GM23338 (cell line): ENCODE data around the gene NIT1. TPM values are rescaled to one million over a fixed set of nuclear protein-coding genes. Genes with fewer than 3 reads are reported as not detected.

Experiments
- ATAC-seq: fragments of 200-7000 bp; cut with Tn5 transposase; 3 replicates; pipeline ENCODE4 v1.9.1; 2020
- DNase-seq: peaks from one replicate; pipeline ENCODE4 v3.0.0-alpha.2; 2015; ENCODE audit warnings: low spot score
- H2AFZ ChIP-seq: fragments of 200-600 bp; sonication (generic); 2 replicates; pipeline ENCODE4 v1.8.0; 2016; ENCODE audit warnings: antibody characterized with exemption, mild to moderate bottlenecking, moderate library complexity
- H3F3A ChIP-seq: fragments of 200-600 bp; sonication (generic); replicated peaks from 2 replicates; pipeline ENCODE4 v1.8.0; 2017; ENCODE audit warnings: antibody characterized with exemption, mixed run types, low read depth
- H3K27ac ChIP-seq: fragments of 200-600 bp; sonication (generic); 2 replicates; pipeline ENCODE4 v1.6.1; 2016; ENCODE audit warnings: low read depth
- H3K27me3 ChIP-seq: fragments of 200-600 bp; sonication (generic); 2 replicates; pipeline ENCODE4 v1.8.0; 2016; ENCODE audit warnings: mild to moderate bottlenecking, mixed run types, moderate library complexity; ENCODE audit not compliant: insufficient read depth
- H3K36me3 ChIP-seq: fragments of 200-600 bp; sonication (generic); 2 replicates; pipeline ENCODE4 v1.8.0; 2016; ENCODE audit warnings: mild to moderate bottlenecking; ENCODE audit not compliant: insufficient read depth
- H3K4me1 ChIP-seq: fragments of 200-600 bp; sonication (generic); 2 replicates; pipeline ENCODE4 v1.8.0; 2016; ENCODE audit warnings: mild to moderate bottlenecking, moderate library complexity; ENCODE audit not compliant: insufficient read depth
- H3K4me2 ChIP-seq: fragments of 200-600 bp; sonication (generic); 2 replicates; pipeline ENCODE4 v1.7.1; 2017; ENCODE audit warnings: mixed run types
- H3K4me3 ChIP-seq: fragments of 200-600 bp; sonication (generic); 2 replicates; pipeline ENCODE4 v1.6.1; 2016; ENCODE audit warnings: mixed run types
- H3K79me2 ChIP-seq: fragments of 200-600 bp; sonication (generic); replicated peaks from 2 replicates; pipeline ENCODE4 v1.8.0; 2017; ENCODE audit warnings: mild to moderate bottlenecking; ENCODE audit not compliant: insufficient read depth
- H3K9me2 ChIP-seq: fragments of 200-600 bp; sonication (generic); 2 replicates; pipeline ENCODE4 v1.8.0; 2017; ENCODE audit not compliant: insufficient read depth
- H4K20me1 ChIP-seq: fragments of 200-600 bp; sonication (generic); replicated peaks from 2 replicates; pipeline ENCODE4 v1.8.0; 2017; ENCODE audit warnings: mild to moderate bottlenecking; ENCODE audit not compliant: insufficient read depth
- H3K27ac Mint-ChIP-seq: 2 replicates; pipeline ENCODE4 v1.8.0; 2020; ENCODE audit warnings: inconsistent platforms, mild to moderate bottlenecking, moderate library complexity, mixed read lengths
- H3K27me3 Mint-ChIP-seq: 3 replicates; pipeline ENCODE4 v1.8.0; 2022; ENCODE audit warnings: low read depth, mild to moderate bottlenecking, moderate library complexity, mixed read lengths, inconsistent platforms; ENCODE audit not compliant: insufficient read depth, poor library complexity
- H3K36me3 Mint-ChIP-seq: 3 replicates; pipeline ENCODE4 v1.8.0; 2021; ENCODE audit warnings: low read depth, mild to moderate bottlenecking, inconsistent platforms, moderate library complexity, mixed read lengths
- H3K4me1 Mint-ChIP-seq: 3 replicates; pipeline ENCODE4 v1.8.0; 2020; ENCODE audit warnings: mild to moderate bottlenecking, inconsistent platforms, mixed read lengths
- H3K4me3 Mint-ChIP-seq: 3 replicates; pipeline ENCODE4 v1.8.0; 2021; ENCODE audit warnings: moderate library complexity, mild to moderate bottlenecking, inconsistent platforms, mixed read lengths
- H3K9me3 Mint-ChIP-seq: 3 replicates; pipeline ENCODE4 v1.8.0; 2020; ENCODE audit warnings: moderate library complexity, mild to moderate bottlenecking, inconsistent platforms, mixed read lengths
- EZH2phosphoT487 ChIP-seq: fragments of 200-600 bp; sonication (generic); IDR thresholded peaks from one replicate; pipeline ENCODE4 v1.8.1; 2018; ENCODE audit warnings: antibody characterized with exemption; ENCODE audit not compliant: unreplicated experiment
- JUNB ChIP-seq: IDR thresholded peaks from one replicate; pipeline ENCODE4 v1.6.1; 2016; ENCODE audit warnings: antibody characterized with exemption; ENCODE audit not compliant: unreplicated experiment
- NANOG ChIP-seq: IDR thresholded peaks from 2 replicates; pipeline ENCODE4 v1.6.1; 2016; ENCODE audit warnings: antibody characterized with exemption, borderline replicate concordance
- POLR2AphosphoS5 ChIP-seq: IDR thresholded peaks from 2 replicates; pipeline ENCODE4 v1.6.1; 2016; ENCODE audit warnings: antibody characterized with exemption, low read depth
- ZNF114 ChIP-seq: fragments of 250-450 bp; sonication (Bioruptor Pico); IDR thresholded peaks from 2 replicates; pipeline ENCODE4 v1.5.0; 2020; ENCODE audit warnings: mild to moderate bottlenecking, moderate library complexity
- ZNF331 ChIP-seq: fragments of 250-450 bp; sonication (Bioruptor Pico); IDR thresholded peaks from 2 replicates; pipeline ENCODE4 v1.5.0; 2020; ENCODE audit warnings: low read depth, mild to moderate bottlenecking, moderate library complexity
- polyA plus RNA-seq: library from polyadenylated mRNA; unstranded; fragments of >200 nt; fragmentation: Nextera tagmentation; extraction: Ambion mirVana; gene quantifications from 2 replicates; pipeline ENCODE4 v1.2.1, GENCODE V29; 2016
- total RNA-seq: library from RNA; depleted of rRNA; stranded (reverse); fragments of >200 nt; shearing (Covaris generic); gene quantifications from 2 replicates; pipeline ENCODE4 v1.2.3, GENCODE V29; 2014
- TF ChIP-seq, protein P1 (sequence below), 2 experiments: fragments of 200-600 bp in 1 of 2; sonication (generic) in 1 of 2; conservative IDR thresholded peaks; 2 replicates each; pipeline versions ENCODE4 v1.5.1 to v1.6.1; 2016 to 2017; ENCODE audit warnings: antibody characterized with exemption in 2 of 2, low read depth in 2 of 2, mild to moderate bottlenecking in 2 of 2, moderate library complexity in 1 of 2
- TF ChIP-seq, protein P2 (sequence below): IDR thresholded peaks from 2 replicates; pipeline ENCODE4 v1.6.1; 2016; ENCODE audit warnings: antibody characterized with exemption
- TF ChIP-seq, protein P3 (sequence below): IDR thresholded peaks from one replicate; pipeline ENCODE4 v1.6.1; 2018; ENCODE audit warnings: antibody characterized with exemption; ENCODE audit not compliant: unreplicated experiment

Gene NIT1
- total and polyA plus RNA-seq, 2 experiments from 2014 or later, result 35.9 to 43.0 TPM

DNA sequence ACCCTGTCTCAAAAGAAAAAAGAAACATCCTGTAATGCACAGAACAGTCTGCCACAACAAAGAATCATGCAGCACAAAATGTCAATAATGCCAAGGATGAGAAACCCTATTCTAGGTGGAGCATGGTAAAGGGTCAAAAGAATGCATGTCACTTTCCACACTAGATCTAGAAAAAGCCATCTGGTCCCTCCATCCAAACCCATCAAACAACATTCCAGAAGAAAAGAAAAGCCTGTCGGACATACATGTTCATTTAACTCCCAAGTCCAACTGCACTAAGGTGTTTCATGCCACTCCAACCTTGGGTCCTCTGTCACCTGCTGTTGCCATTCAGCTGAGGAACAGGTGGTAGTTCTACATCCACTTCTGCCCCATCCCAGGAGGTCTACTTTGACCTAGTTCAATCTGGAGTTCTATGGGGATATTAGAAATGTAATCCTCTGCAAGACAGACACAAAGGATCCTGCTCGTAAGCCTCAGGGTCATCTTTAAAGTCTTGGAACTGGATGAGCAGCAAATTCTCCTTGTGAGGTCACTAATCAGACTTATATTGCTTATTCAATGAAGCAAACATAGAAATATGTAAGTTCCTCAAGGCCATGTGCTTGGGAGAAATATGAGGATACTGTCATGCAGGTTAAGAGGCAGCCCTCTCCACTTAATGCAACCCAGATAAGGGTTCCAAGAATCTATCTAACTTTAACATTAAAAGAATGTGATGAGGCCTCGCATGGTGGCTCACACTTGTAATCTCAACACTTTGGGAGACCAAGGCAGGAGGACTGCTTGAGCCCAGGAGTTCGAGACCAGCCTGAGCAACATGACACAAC lies 10.9 kb downstream of the NIT1 start (continued):
- TF ChIP-seq, protein P1, sequence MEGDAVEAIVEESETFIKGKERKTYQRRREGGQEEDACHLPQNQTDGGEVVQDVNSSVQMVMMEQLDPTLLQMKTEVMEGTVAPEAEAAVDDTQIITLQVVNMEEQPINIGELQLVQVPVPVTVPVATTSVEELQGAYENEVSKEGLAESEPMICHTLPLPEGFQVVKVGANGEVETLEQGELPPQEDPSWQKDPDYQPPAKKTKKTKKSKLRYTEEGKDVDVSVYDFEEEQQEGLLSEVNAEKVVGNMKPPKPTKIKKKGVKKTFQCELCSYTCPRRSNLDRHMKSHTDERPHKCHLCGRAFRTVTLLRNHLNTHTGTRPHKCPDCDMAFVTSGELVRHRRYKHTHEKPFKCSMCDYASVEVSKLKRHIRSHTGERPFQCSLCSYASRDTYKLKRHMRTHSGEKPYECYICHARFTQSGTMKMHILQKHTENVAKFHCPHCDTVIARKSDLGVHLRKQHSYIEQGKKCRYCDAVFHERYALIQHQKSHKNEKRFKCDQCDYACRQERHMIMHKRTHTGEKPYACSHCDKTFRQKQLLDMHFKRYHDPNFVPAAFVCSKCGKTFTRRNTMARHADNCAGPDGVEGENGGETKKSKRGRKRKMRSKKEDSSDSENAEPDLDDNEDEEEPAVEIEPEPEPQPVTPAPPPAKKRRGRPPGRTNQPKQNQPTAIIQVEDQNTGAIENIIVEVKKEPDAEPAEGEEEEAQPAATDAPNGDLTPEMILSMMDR (conservative IDR thresholded peaks at IDR 0.05; ENCODE audit: low read depth in 2 of 2), result no peak
- no peak for TF ChIP-seq POLR2AphosphoS5

DNA sequence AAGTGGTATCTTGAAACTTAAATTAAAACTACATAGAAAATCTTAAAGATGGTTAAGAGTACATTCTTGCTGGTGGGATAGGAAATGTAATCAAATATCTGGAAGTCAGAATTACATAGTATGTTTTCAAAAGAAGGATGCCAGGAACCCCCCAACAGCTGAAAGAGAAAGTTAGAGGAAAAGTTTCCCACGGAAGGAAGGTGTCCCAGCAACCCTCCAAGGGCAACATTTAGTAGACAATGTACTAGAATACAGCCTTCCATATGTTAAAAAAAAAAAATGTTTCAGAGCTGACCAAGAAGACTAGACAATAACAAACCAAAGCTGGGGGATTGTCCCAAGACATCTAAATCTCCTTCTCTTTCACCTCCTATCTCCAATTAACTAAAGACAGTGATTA lies 12.4 kb downstream of the NIT1 start:
- H3K27ac ChIP-seq, result no peak overlapping the region
- DNase-seq (no peak), ATAC-seq (no peak)
- H3K4me3 ChIP-seq, result peak overlapping the region; percentile 77; the same call in 1 of the 2 replicates
- peaks cover 22% of the 10 kb centered on the region for H3K4me1 ChIP-seq
- Mint-ChIP-seq H3K4me1 (peaks cover 20% of the 10 kb centered on the region), H3K9me3 (no peaks in the 10 kb centered on the region), H3K27me3 (peaks cover 3% of the 10 kb centered on the region), H3K4me3 (no peak overlapping the region; the same call in 1 of the 3 replicates), H3K36me3 (peaks cover 34% of the 10 kb centered on the region), H3K27ac (peak overlapping the region; percentile 97; the same call in 1 of the 2 replicates)
- no peaks in the 10 kb centered on the region; the same call in none of the 2 replicates for H4K20me1 ChIP-seq
- H3K9me2 ChIP-seq, result no peaks in the 10 kb centered on the region; the same call in 1 of the 2 replicates
- H3K4me2 ChIP-seq, result 0 out of 2 replicates have a peak overlapping the region, but pooled peaks have one; percentile 87
- H3K27me3 ChIP-seq, result no peaks in the 10 kb centered on the region
- peaks cover 25% of the 10 kb centered on the region for H3F3A ChIP-seq
- no peak overlapping the region for H2AFZ ChIP-seq
- H3K79me2 ChIP-seq, result peaks cover 84% of the 10 kb centered on the region
- H3K36me3 ChIP-seq, result peaks cover 20% of the 10 kb centered on the region
- TF ChIP-seq, protein P1 (conservative IDR thresholded peaks at IDR 0.05; ENCODE audit: low read depth in 2 of 2), result no peak
- TF ChIP-seq NANOG (no peak), EZH2phosphoT487 (no peak), ZNF331 (no peak), ZNF114 (no peak), POLR2AphosphoS5 (no peak), JUNB (no peak)
- TF ChIP-seq, protein P2, sequence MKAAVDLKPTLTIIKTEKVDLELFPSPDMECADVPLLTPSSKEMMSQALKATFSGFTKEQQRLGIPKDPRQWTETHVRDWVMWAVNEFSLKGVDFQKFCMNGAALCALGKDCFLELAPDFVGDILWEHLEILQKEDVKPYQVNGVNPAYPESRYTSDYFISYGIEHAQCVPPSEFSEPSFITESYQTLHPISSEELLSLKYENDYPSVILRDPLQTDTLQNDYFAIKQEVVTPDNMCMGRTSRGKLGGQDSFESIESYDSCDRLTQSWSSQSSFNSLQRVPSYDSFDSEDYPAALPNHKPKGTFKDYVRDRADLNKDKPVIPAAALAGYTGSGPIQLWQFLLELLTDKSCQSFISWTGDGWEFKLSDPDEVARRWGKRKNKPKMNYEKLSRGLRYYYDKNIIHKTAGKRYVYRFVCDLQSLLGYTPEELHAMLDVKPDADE, result no peak
- TF ChIP-seq, protein P3, sequence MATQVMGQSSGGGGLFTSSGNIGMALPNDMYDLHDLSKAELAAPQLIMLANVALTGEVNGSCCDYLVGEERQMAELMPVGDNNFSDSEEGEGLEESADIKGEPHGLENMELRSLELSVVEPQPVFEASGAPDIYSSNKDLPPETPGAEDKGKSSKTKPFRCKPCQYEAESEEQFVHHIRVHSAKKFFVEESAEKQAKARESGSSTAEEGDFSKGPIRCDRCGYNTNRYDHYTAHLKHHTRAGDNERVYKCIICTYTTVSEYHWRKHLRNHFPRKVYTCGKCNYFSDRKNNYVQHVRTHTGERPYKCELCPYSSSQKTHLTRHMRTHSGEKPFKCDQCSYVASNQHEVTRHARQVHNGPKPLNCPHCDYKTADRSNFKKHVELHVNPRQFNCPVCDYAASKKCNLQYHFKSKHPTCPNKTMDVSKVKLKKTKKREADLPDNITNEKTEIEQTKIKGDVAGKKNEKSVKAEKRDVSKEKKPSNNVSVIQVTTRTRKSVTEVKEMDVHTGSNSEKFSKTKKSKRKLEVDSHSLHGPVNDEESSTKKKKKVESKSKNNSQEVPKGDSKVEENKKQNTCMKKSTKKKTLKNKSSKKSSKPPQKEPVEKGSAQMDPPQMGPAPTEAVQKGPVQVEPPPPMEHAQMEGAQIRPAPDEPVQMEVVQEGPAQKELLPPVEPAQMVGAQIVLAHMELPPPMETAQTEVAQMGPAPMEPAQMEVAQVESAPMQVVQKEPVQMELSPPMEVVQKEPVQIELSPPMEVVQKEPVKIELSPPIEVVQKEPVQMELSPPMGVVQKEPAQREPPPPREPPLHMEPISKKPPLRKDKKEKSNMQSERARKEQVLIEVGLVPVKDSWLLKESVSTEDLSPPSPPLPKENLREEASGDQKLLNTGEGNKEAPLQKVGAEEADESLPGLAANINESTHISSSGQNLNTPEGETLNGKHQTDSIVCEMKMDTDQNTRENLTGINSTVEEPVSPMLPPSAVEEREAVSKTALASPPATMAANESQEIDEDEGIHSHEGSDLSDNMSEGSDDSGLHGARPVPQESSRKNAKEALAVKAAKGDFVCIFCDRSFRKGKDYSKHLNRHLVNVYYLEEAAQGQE, result no peak
